GM23338 (cell line): ENCODE data around the gene DMD. TPM values are rescaled to one million over a fixed set of nuclear protein-coding genes. Genes with fewer than 3 reads are reported as not detected.

Experiments
- ATAC-seq: fragments of 200-7000 bp; cut with Tn5 transposase; 3 replicates; pipeline ENCODE4 v1.9.1; 2020
- DNase-seq: peaks from one replicate; pipeline ENCODE4 v3.0.0-alpha.2; 2015; ENCODE audit warnings: low spot score
- H2AFZ ChIP-seq: fragments of 200-600 bp; sonication (generic); 2 replicates; pipeline ENCODE4 v1.8.0; 2016; ENCODE audit warnings: antibody characterized with exemption, mild to moderate bottlenecking, moderate library complexity
- H3F3A ChIP-seq: fragments of 200-600 bp; sonication (generic); replicated peaks from 2 replicates; pipeline ENCODE4 v1.8.0; 2017; ENCODE audit warnings: antibody characterized with exemption, mixed run types, low read depth
- H3K27ac ChIP-seq: fragments of 200-600 bp; sonication (generic); 2 replicates; pipeline ENCODE4 v1.6.1; 2016; ENCODE audit warnings: low read depth
- H3K27me3 ChIP-seq: fragments of 200-600 bp; sonication (generic); 2 replicates; pipeline ENCODE4 v1.8.0; 2016; ENCODE audit warnings: mild to moderate bottlenecking, mixed run types, moderate library complexity; ENCODE audit not compliant: insufficient read depth
- H3K36me3 ChIP-seq: fragments of 200-600 bp; sonication (generic); 2 replicates; pipeline ENCODE4 v1.8.0; 2016; ENCODE audit warnings: mild to moderate bottlenecking; ENCODE audit not compliant: insufficient read depth
- H3K4me1 ChIP-seq: fragments of 200-600 bp; sonication (generic); 2 replicates; pipeline ENCODE4 v1.8.0; 2016; ENCODE audit warnings: mild to moderate bottlenecking, moderate library complexity; ENCODE audit not compliant: insufficient read depth
- H3K4me2 ChIP-seq: fragments of 200-600 bp; sonication (generic); 2 replicates; pipeline ENCODE4 v1.7.1; 2017; ENCODE audit warnings: mixed run types
- H3K4me3 ChIP-seq: fragments of 200-600 bp; sonication (generic); 2 replicates; pipeline ENCODE4 v1.6.1; 2016; ENCODE audit warnings: mixed run types
- H3K79me2 ChIP-seq: fragments of 200-600 bp; sonication (generic); replicated peaks from 2 replicates; pipeline ENCODE4 v1.8.0; 2017; ENCODE audit warnings: mild to moderate bottlenecking; ENCODE audit not compliant: insufficient read depth
- H3K9me2 ChIP-seq: fragments of 200-600 bp; sonication (generic); 2 replicates; pipeline ENCODE4 v1.8.0; 2017; ENCODE audit not compliant: insufficient read depth
- H4K20me1 ChIP-seq: fragments of 200-600 bp; sonication (generic); replicated peaks from 2 replicates; pipeline ENCODE4 v1.8.0; 2017; ENCODE audit warnings: mild to moderate bottlenecking; ENCODE audit not compliant: insufficient read depth
- H3K27ac Mint-ChIP-seq: 2 replicates; pipeline ENCODE4 v1.8.0; 2020; ENCODE audit warnings: inconsistent platforms, mild to moderate bottlenecking, moderate library complexity, mixed read lengths
- H3K27me3 Mint-ChIP-seq: 3 replicates; pipeline ENCODE4 v1.8.0; 2022; ENCODE audit warnings: low read depth, mild to moderate bottlenecking, moderate library complexity, mixed read lengths, inconsistent platforms; ENCODE audit not compliant: insufficient read depth, poor library complexity
- H3K36me3 Mint-ChIP-seq: 3 replicates; pipeline ENCODE4 v1.8.0; 2021; ENCODE audit warnings: low read depth, mild to moderate bottlenecking, inconsistent platforms, moderate library complexity, mixed read lengths
- H3K4me1 Mint-ChIP-seq: 3 replicates; pipeline ENCODE4 v1.8.0; 2020; ENCODE audit warnings: mild to moderate bottlenecking, inconsistent platforms, mixed read lengths
- H3K4me3 Mint-ChIP-seq: 3 replicates; pipeline ENCODE4 v1.8.0; 2021; ENCODE audit warnings: moderate library complexity, mild to moderate bottlenecking, inconsistent platforms, mixed read lengths
- H3K9me3 Mint-ChIP-seq: 3 replicates; pipeline ENCODE4 v1.8.0; 2020; ENCODE audit warnings: moderate library complexity, mild to moderate bottlenecking, inconsistent platforms, mixed read lengths
- CREB1 ChIP-seq: fragments of 250-450 bp; sonication (Bioruptor Pico); IDR thresholded peaks from 2 replicates; pipeline ENCODE4 v1.5.0; 2020; ENCODE audit warnings: low read depth, mild to moderate bottlenecking, moderate library complexity
- NANOG ChIP-seq: IDR thresholded peaks from 2 replicates; pipeline ENCODE4 v1.6.1; 2016; ENCODE audit warnings: antibody characterized with exemption, borderline replicate concordance
- POLR2AphosphoS5 ChIP-seq: IDR thresholded peaks from 2 replicates; pipeline ENCODE4 v1.6.1; 2016; ENCODE audit warnings: antibody characterized with exemption, low read depth
- STAT1 ChIP-seq: IDR thresholded peaks from one replicate; pipeline ENCODE4 v1.6.1; 2016; ENCODE audit warnings: antibody characterized with exemption; ENCODE audit not compliant: unreplicated experiment
- ZNF114 ChIP-seq: fragments of 250-450 bp; sonication (Bioruptor Pico); IDR thresholded peaks from 2 replicates; pipeline ENCODE4 v1.5.0; 2020; ENCODE audit warnings: mild to moderate bottlenecking, moderate library complexity
- ZNF331 ChIP-seq: fragments of 250-450 bp; sonication (Bioruptor Pico); IDR thresholded peaks from 2 replicates; pipeline ENCODE4 v1.5.0; 2020; ENCODE audit warnings: low read depth, mild to moderate bottlenecking, moderate library complexity
- polyA plus RNA-seq: library from polyadenylated mRNA; unstranded; fragments of >200 nt; fragmentation: Nextera tagmentation; extraction: Ambion mirVana; gene quantifications from 2 replicates; pipeline ENCODE4 v1.2.1, GENCODE V29; 2016
- total RNA-seq: library from RNA; depleted of rRNA; stranded (reverse); fragments of >200 nt; shearing (Covaris generic); gene quantifications from 2 replicates; pipeline ENCODE4 v1.2.3, GENCODE V29; 2014
- TF ChIP-seq, protein P1 (sequence below): IDR thresholded peaks from one replicate; pipeline ENCODE4 v1.6.1; 2018; ENCODE audit warnings: antibody characterized with exemption; ENCODE audit not compliant: unreplicated experiment
- TF ChIP-seq, protein P2 (sequence below): IDR thresholded peaks from 2 replicates; pipeline ENCODE4 v1.6.1; 2016; ENCODE audit warnings: antibody characterized with exemption
- TF ChIP-seq, protein P3 (sequence below), 2 experiments: fragments of 200-600 bp in 1 of 2; sonication (generic) in 1 of 2; conservative IDR thresholded peaks; 2 replicates each; pipeline versions ENCODE4 v1.5.1 to v1.6.1; 2016 to 2017; ENCODE audit warnings: antibody characterized with exemption in 2 of 2, low read depth in 2 of 2, mild to moderate bottlenecking in 2 of 2, moderate library complexity in 1 of 2

DMD gene
- total and polyA plus RNA-seq, 2 experiments from 2014 or later, result 4.5 to 7.6 TPM

DNA sequence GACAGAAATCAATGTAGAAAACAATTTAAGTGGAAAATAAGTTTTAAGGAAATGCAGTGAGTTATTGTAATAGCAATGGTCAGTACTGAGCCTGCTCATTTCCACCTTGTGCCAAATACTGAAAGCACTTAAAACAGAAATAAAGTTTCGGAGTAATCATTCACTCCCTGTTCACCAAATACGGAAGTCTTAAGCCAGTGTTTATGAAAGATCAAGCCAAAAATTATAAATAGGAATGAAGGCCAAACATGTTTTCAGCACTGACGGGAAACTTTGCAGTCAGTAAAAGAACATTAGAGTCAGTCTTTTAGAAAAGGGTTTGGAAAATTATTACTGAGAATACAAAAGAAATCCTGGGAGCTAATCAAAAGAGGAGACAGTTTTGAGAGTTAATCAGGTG, 178.6 kb downstream of the DMD start (continued):
- TF ChIP-seq ZNF114 (CRISPR knock-in tag), result no peak
- TF ChIP-seq, protein P1, sequence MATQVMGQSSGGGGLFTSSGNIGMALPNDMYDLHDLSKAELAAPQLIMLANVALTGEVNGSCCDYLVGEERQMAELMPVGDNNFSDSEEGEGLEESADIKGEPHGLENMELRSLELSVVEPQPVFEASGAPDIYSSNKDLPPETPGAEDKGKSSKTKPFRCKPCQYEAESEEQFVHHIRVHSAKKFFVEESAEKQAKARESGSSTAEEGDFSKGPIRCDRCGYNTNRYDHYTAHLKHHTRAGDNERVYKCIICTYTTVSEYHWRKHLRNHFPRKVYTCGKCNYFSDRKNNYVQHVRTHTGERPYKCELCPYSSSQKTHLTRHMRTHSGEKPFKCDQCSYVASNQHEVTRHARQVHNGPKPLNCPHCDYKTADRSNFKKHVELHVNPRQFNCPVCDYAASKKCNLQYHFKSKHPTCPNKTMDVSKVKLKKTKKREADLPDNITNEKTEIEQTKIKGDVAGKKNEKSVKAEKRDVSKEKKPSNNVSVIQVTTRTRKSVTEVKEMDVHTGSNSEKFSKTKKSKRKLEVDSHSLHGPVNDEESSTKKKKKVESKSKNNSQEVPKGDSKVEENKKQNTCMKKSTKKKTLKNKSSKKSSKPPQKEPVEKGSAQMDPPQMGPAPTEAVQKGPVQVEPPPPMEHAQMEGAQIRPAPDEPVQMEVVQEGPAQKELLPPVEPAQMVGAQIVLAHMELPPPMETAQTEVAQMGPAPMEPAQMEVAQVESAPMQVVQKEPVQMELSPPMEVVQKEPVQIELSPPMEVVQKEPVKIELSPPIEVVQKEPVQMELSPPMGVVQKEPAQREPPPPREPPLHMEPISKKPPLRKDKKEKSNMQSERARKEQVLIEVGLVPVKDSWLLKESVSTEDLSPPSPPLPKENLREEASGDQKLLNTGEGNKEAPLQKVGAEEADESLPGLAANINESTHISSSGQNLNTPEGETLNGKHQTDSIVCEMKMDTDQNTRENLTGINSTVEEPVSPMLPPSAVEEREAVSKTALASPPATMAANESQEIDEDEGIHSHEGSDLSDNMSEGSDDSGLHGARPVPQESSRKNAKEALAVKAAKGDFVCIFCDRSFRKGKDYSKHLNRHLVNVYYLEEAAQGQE, result no peak
- TF ChIP-seq POLR2AphosphoS5, result no peak
- TF ChIP-seq STAT1, result no peak
- no peak for TF ChIP-seq CREB1 (CRISPR knock-in tag)
- TF ChIP-seq ZNF331 (CRISPR knock-in tag), result no peak
- TF ChIP-seq, protein P2, sequence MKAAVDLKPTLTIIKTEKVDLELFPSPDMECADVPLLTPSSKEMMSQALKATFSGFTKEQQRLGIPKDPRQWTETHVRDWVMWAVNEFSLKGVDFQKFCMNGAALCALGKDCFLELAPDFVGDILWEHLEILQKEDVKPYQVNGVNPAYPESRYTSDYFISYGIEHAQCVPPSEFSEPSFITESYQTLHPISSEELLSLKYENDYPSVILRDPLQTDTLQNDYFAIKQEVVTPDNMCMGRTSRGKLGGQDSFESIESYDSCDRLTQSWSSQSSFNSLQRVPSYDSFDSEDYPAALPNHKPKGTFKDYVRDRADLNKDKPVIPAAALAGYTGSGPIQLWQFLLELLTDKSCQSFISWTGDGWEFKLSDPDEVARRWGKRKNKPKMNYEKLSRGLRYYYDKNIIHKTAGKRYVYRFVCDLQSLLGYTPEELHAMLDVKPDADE, result no peak
- TF ChIP-seq NANOG, result no peak

DNA sequence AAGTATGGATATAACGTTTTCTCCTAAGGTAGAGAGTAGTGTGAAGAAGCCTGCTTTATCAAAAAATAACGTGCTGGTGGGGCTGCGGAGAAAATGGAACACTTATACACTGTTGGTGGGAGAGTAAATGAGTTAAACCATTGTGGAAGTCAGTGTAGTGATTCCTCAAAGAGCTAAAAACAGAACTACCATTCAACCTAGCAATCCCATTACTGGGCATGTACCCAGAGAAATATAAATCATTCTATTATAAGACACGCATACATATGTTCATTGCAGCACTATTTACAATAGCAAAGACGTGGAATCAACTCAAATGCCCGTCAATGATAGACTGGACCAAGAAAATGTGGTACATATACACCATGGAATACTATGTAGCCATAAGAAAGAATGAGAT, 196.4 kb downstream of the DMD start:
- no peak overlapping the region for H3K27ac Mint-ChIP-seq
- Histone ChIP-seq H3K79me2 (no peaks in the 10 kb centered on the region), H3K4me1 (no peaks in the 10 kb centered on the region), H4K20me1 (no peaks in the 10 kb centered on the region), H2AFZ (no peak overlapping the region), H3K27me3 (no peaks in the 10 kb centered on the region), H3F3A (no peaks in the 10 kb centered on the region), H3K9me2 (no peaks in the 10 kb centered on the region), H3K36me3 (no peaks in the 10 kb centered on the region), H3K4me3 (no peak overlapping the region), H3K4me2 (no peak overlapping the region), H3K27ac (no peak overlapping the region)
- H3K4me1 Mint-ChIP-seq, result no peaks in the 10 kb centered on the region
- H3K36me3 Mint-ChIP-seq, result no peaks in the 10 kb centered on the region; the same call in 2 of the 3 replicates
- no peaks in the 10 kb centered on the region for H3K27me3 Mint-ChIP-seq
- DNase-seq (no peak), ATAC-seq (no peak)
- no peak overlapping the region for H3K4me3 Mint-ChIP-seq
- no peaks in the 10 kb centered on the region for H3K9me3 Mint-ChIP-seq
- TF ChIP-seq, protein P1, result no peak
- TF ChIP-seq, protein P3, sequence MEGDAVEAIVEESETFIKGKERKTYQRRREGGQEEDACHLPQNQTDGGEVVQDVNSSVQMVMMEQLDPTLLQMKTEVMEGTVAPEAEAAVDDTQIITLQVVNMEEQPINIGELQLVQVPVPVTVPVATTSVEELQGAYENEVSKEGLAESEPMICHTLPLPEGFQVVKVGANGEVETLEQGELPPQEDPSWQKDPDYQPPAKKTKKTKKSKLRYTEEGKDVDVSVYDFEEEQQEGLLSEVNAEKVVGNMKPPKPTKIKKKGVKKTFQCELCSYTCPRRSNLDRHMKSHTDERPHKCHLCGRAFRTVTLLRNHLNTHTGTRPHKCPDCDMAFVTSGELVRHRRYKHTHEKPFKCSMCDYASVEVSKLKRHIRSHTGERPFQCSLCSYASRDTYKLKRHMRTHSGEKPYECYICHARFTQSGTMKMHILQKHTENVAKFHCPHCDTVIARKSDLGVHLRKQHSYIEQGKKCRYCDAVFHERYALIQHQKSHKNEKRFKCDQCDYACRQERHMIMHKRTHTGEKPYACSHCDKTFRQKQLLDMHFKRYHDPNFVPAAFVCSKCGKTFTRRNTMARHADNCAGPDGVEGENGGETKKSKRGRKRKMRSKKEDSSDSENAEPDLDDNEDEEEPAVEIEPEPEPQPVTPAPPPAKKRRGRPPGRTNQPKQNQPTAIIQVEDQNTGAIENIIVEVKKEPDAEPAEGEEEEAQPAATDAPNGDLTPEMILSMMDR (conservative IDR thresholded peaks at IDR 0.05; ENCODE audit: low read depth in 2 of 2), result no peak
- TF ChIP-seq ZNF331 (CRISPR knock-in tag), result no peak
